Neuronal stem cell (in vitro differentiated cells): Measurements from ENCODE around the gene CADPS.

Experiments
- DNase-seq: peaks from one replicate; pipeline ENCODE4 v3.0.0-alpha.2; 2013; ENCODE audit warnings: low spot score
- H2AFZ ChIP-seq: one replicate; pipeline ENCODE4 v1.6.1; 2013; ENCODE audit warnings: mild to moderate bottlenecking, low read length, inconsistent platforms
- H2AK5ac ChIP-seq: 2 replicates; pipeline ENCODE4 v1.6.1; 2013; ENCODE audit warnings: low read depth, mild to moderate bottlenecking, inconsistent platforms, low read length, moderate library complexity, mixed read lengths
- H2BK120ac ChIP-seq: 2 replicates; pipeline ENCODE4 v1.6.1; 2013; ENCODE audit warnings: low read depth, mild to moderate bottlenecking, inconsistent platforms, low read length, moderate library complexity, mixed read lengths
- H2BK12ac ChIP-seq: one replicate; pipeline ENCODE4 v1.6.1; 2013; ENCODE audit warnings: low read length, inconsistent platforms
- H2BK15ac ChIP-seq: 2 replicates; pipeline ENCODE4 v1.6.1; 2013; ENCODE audit warnings: mild to moderate bottlenecking, low read length, inconsistent platforms, mixed read lengths
- H2BK5ac ChIP-seq: one replicate; pipeline ENCODE4 v1.6.1; 2013; ENCODE audit warnings: inconsistent platforms, mild to moderate bottlenecking, low read length, moderate library complexity
- H3K14ac ChIP-seq: one replicate; pipeline ENCODE4 v1.6.1; 2013; ENCODE audit warnings: low read length, inconsistent platforms
- H3K18ac ChIP-seq: 2 replicates; pipeline ENCODE4 v1.6.1; 2013; ENCODE audit warnings: low read length, inconsistent platforms
- H3K23ac ChIP-seq: 2 replicates; pipeline ENCODE4 v1.6.1; 2013; ENCODE audit warnings: low read depth, mild to moderate bottlenecking, mixed read lengths, low read length, inconsistent platforms; ENCODE audit not compliant: poor library complexity
- H3K27ac ChIP-seq: replicated peaks from 3 replicates; pipeline ENCODE4 v1.5.1; 2013; ENCODE audit warnings: low read length, inconsistent platforms
- H3K27me3 ChIP-seq, 3 experiments: 2 replicates each; pipeline ENCODE4 v1.6.1; 2013; ENCODE audit warnings: low read length in 3 of 3, mild to moderate bottlenecking in 2 of 3, inconsistent platforms in 1 of 3, low read depth in 1 of 3, mixed read lengths in 1 of 3, moderate library complexity in 1 of 3; ENCODE audit not compliant: control insufficient read depth in 3 of 3, insufficient read depth in 3 of 3
- H3K36me3 ChIP-seq, 2 donors: replicated peaks in 1 of 2; 2 replicates each; pipeline ENCODE4 v1.6.1; 2013; ENCODE audit warnings: low read length in 2 of 2; ENCODE audit not compliant: control insufficient read depth in 2 of 2, insufficient read depth in 2 of 2
- H3K4ac ChIP-seq: 2 replicates; pipeline ENCODE4 v1.6.1; 2013; ENCODE audit warnings: inconsistent platforms, mild to moderate bottlenecking, low read length, moderate library complexity
- H3K4me1 ChIP-seq, 2 donors: 1 replicate in 1 of 2; 2 replicates in 1 of 2; pipeline ENCODE4 v1.6.1; 2013; ENCODE audit warnings: low read length in 2 of 2, low read depth in 1 of 2; ENCODE audit not compliant: control insufficient read depth in 2 of 2, insufficient read depth in 1 of 2
- H3K4me2 ChIP-seq: one replicate; pipeline ENCODE4 v1.6.1; 2013; ENCODE audit warnings: mild to moderate bottlenecking, low read length, inconsistent platforms; ENCODE audit not compliant: insufficient read depth, poor library complexity, severe bottlenecking
- H3K4me3 ChIP-seq, 2 donors: 2 replicates each; pipeline ENCODE4 v1.5.1; 2013; ENCODE audit warnings: low read length in 2 of 2, mild to moderate bottlenecking in 2 of 2, inconsistent platforms in 1 of 2, moderate library complexity in 1 of 2
- H3K79me1 ChIP-seq: one replicate; pipeline ENCODE4 v1.6.1; 2013; ENCODE audit warnings: low read depth, mild to moderate bottlenecking, inconsistent platforms, low read length, moderate library complexity
- H3K9ac ChIP-seq: one replicate; pipeline ENCODE4 v1.6.1; 2013; ENCODE audit warnings: mild to moderate bottlenecking, low read depth, low read length, inconsistent platforms; ENCODE audit not compliant: poor library complexity
- H3K9me3 ChIP-seq, 2 donors: replicated peaks in 1 of 2; 2 replicates each; pipeline versions ENCODE3 to v1.6.1; 2013; ENCODE audit warnings: low read length in 2 of 2, mild to moderate bottlenecking in 2 of 2, inconsistent platforms in 1 of 2, low read depth in 1 of 2, mixed read lengths in 1 of 2, moderate library complexity in 1 of 2; ENCODE audit not compliant: control insufficient read depth in 2 of 2, insufficient read depth in 1 of 2
- H4K8ac ChIP-seq: one replicate; pipeline ENCODE4 v1.6.1; 2013; ENCODE audit warnings: low read depth, mild to moderate bottlenecking, inconsistent platforms, low read length, moderate library complexity
- H4K91ac ChIP-seq: one replicate; pipeline ENCODE4 v1.6.1; 2013; ENCODE audit warnings: low read length, low read depth, mild to moderate bottlenecking, inconsistent platforms; ENCODE audit not compliant: poor library complexity
- WGBS, 2 donors: extraction: QIAGEN DNeasy Blood & Tissue Kit; methylation state at CpG; one replicate each; pipeline ENCODE4 v1.1.7; 2013; ENCODE audit warnings: missing lambda C conversion rate in 2 of 2, mixed read lengths in 1 of 2; ENCODE audit not compliant: insufficient read length in 2 of 2, insufficient replicate concordance in 1 of 2; ENCODE audit errors: extremely low coverage in 2 of 2; 5-methylcytosine and 5-hydroxymethylcytosine counted together

CADPS gene

DNA sequence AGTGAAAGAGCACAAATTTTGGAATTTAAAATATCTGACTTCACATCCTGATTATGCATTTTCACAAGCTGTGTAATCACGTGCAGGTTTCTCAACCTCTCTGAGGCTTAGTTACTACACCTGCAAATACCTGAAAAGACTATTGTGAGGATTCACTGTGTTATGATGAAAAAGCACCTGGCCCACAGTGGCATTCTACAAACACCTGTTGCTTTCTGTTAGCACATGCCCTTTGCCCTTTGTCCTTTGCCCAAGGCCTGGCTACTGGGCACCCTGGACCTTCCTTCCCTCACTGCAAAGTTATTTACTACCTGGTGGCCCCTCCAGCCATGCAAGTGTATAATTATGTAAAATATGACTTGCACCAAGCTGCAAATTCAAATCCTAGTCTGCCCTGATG is 227.5 kb downstream of the CADPS start:
- no peak overlapping the region for H2BK15ac ChIP-seq
- WGBS, 2 donors: no CpG with 5 or more reads among the region's 1 CpG
- no peak overlapping the region for H4K8ac ChIP-seq
- H3K4me1 ChIP-seq: no peaks in the 10 kb centered on the region
- H3K27me3 ChIP-seq: no peaks in the 10 kb centered on the region
- no peak overlapping the region for H2AK5ac ChIP-seq
- no peak overlapping the region for H3K4me3 ChIP-seq
- no peaks in the 10 kb centered on the region for H3K79me1 ChIP-seq
- no peak overlapping the region for H3K14ac ChIP-seq
- H4K91ac ChIP-seq: no peak overlapping the region
- no peak overlapping the region for H3K4ac ChIP-seq
- no peak overlapping the region for H2BK12ac ChIP-seq
- no peak overlapping the region for H3K23ac ChIP-seq
- H3K4me2 ChIP-seq: no peak overlapping the region
- no peak overlapping the region for H3K9ac ChIP-seq
- no peak overlapping the region for H3K27ac ChIP-seq
- no peaks in the 10 kb centered on the region for H3K36me3 ChIP-seq
- H3K18ac ChIP-seq: no peak overlapping the region
- H2AFZ ChIP-seq: no peak overlapping the region
- no peak overlapping the region for H2BK5ac ChIP-seq
- no peaks in the 10 kb centered on the region for H3K9me3 ChIP-seq
- no peak for DNase-seq
- H2BK120ac ChIP-seq: no peak overlapping the region

DNA sequence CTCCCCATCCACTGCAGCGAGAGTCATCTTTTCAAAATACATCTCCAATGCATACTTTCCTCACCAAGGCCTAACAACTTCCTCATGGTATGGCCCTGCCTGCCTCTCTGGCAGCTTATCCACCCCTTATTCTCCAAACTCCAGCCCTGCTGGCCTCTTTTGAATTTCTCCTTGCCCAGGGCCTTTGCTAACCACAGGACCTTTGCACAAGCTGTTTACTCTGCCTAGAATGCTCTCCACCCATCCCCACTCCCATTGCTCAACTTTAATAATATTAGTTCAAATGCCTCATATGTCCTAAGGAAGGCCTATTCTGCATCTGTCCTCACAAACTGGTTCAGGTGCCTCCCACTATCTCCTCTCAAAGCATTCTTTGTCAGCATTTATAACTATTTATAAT is 230.7 kb downstream of the CADPS start:
- Histone ChIP-seq H2BK120ac (no peak overlapping the region), H3K4me1 (no peaks in the 10 kb centered on the region), H3K14ac (no peak overlapping the region), H2BK5ac (no peak overlapping the region), H2BK12ac (no peak overlapping the region), H3K23ac (no peak overlapping the region), H4K8ac (no peak overlapping the region), H3K4me2 (no peak overlapping the region), H3K79me1 (no peaks in the 10 kb centered on the region), H3K27me3 (no peaks in the 10 kb centered on the region), H2AFZ (no peak overlapping the region), H3K18ac (no peak overlapping the region), H2BK15ac (no peak overlapping the region), H3K4me3 (no peak overlapping the region), H3K9me3 (no peaks in the 10 kb centered on the region), H4K91ac (no peak overlapping the region), H3K4ac (no peak overlapping the region), H3K36me3 (no peaks in the 10 kb centered on the region), H3K9ac (no peak overlapping the region), H3K27ac (no peak overlapping the region), H2AK5ac (no peak overlapping the region)
- no peak for DNase-seq
- WGBS, 2 donors: no CpG with 5 or more reads among the region's 1 CpG

- Histone ChIP-seq H2BK120ac (no peak overlapping the region), H3K79me1 (no peaks in the 10 kb centered on the region), H3K9me3 (no peaks in the 10 kb centered on the region), H3K27me3 (no peaks in the 10 kb centered on the region), H3K4me1 (no peaks in the 10 kb centered on the region), H3K4ac (no peak overlapping the region), H3K36me3 (no peaks in the 10 kb centered on the region), H3K14ac (no peak overlapping the region), H2BK12ac (no peak overlapping the region), H2BK5ac (no peak overlapping the region), H4K8ac (no peak overlapping the region), H3K27ac (no peak overlapping the region), H2AFZ (no peak overlapping the region), H2BK15ac (no peak overlapping the region), H3K23ac (no peak overlapping the region), H3K4me3 (no peak overlapping the region), H3K9ac (no peak overlapping the region), H3K4me2 (no peak overlapping the region), H4K91ac (no peak overlapping the region), H3K18ac (no peak overlapping the region), H2AK5ac (no peak overlapping the region)
- WGBS, 2 donors: no CpG with 5 or more reads among the region's 2 CpGs
- no peak for DNase-seq
Observed at GRCh38 chr3:62638316-62638715, 236.9 kb downstream of the CADPS start.

DNA sequence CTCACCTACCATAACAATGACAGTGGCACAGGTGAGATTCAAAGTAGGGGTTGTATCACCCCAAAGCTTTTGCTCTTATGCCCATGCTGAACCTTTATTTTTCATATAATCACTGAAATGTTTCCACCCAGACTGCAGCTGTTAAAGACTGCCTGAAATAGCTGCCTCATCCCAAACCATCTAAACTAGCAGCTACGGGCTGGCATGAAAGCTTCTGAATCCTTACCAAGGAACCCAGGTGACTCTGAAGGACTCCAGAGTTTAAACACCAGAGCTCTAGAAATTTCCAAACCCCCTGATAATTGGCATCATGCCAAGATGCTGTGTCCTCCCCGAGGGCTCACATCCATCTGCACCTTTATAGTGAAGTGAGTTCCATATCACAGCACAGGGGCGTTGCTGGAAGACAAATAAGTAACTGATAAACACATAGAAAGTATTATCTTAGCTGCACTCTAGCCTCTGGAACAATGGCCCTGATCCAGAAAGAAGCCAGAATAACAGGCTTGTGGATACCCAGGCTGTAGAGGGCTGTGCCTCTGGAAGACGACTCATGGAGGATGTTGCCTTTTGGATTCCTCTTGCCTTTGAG is 238.9 kb downstream of the CADPS start:
- no peaks in the 10 kb centered on the region for H3K27me3 ChIP-seq
- no peak overlapping the region for H3K27ac ChIP-seq
- H3K23ac ChIP-seq: no peak overlapping the region
- no peaks in the 10 kb centered on the region for H3K79me1 ChIP-seq
- H3K9me3 ChIP-seq: no peaks in the 10 kb centered on the region
- no peak overlapping the region for H3K4me3 ChIP-seq
- H2AK5ac ChIP-seq: no peak overlapping the region
- no peak overlapping the region for H3K18ac ChIP-seq
- H3K36me3 ChIP-seq: no peaks in the 10 kb centered on the region
- no peak overlapping the region for H2BK5ac ChIP-seq
- H4K91ac ChIP-seq: no peak overlapping the region
- no peak overlapping the region for H2BK120ac ChIP-seq
- no peak overlapping the region for H3K9ac ChIP-seq
- H2AFZ ChIP-seq: no peak overlapping the region
- H3K14ac ChIP-seq: no peak overlapping the region
- no peak for DNase-seq
- H3K4me1 ChIP-seq: no peaks in the 10 kb centered on the region
- WGBS, 2 donors: no CpG with 5 or more reads among the region's 4 CpGs
- no peak overlapping the region for H2BK15ac ChIP-seq
- H2BK12ac ChIP-seq: no peak overlapping the region
- H3K4me2 ChIP-seq: no peak overlapping the region
- no peak overlapping the region for H4K8ac ChIP-seq
- H3K4ac ChIP-seq: no peak overlapping the region
